Mononuclear cell (primary cell): ENCODE results near the gene ENOX1. TPM values are rescaled to one million over a fixed set of nuclear protein-coding genes. Genes with fewer than 3 reads are reported as not detected.

ENCODE experiments used
- H3K27me3 ChIP-seq: 2 replicates; pipeline ENCODE4 v1.6.0; 2011; ENCODE audit warnings: low read length, control low read depth; ENCODE audit not compliant: insufficient read depth
- H3K4me1 ChIP-seq: 2 replicates; pipeline ENCODE4 v1.5.1; 2011; ENCODE audit warnings: mild to moderate bottlenecking, low read length, control low read depth; ENCODE audit not compliant: insufficient read depth
- H3K4me3 ChIP-seq: 2 replicates; pipeline ENCODE4 v1.5.1; 2011; ENCODE audit warnings: mild to moderate bottlenecking, low read length, moderate library complexity
- H3K9me3 ChIP-seq: 2 replicates; pipeline ENCODE4 v1.5.1; 2011; ENCODE audit warnings: low read depth, mild to moderate bottlenecking, control low read depth, low read length
- total RNA-seq: library from RNA; depleted of rRNA; stranded (reverse); fragments of >200 nt; gene quantifications from one replicate; pipeline ENCODE4 v1.2.3, GENCODE V29; 2012

The ENOX1 gene
- total RNA-seq, 1 donor, result under 0.01 TPM

DNA sequence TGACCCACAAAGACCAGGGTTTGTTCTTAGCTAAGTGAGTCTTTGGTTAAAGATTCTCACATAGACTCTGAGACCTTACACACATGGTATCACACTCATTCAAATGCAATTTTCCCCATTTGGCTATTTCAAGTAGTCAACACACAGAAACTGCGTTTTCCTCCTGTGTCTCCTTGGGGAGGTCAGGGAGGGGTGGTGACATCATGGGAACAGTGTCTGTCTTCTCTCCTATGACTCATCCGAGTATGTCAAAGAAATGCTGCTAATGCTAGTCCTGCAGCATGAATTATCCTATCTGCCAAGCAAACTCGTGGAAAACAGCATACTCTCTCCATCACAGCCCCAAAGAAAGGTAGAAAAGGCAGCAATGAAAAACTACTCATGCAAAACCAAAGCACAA is 100.2 kb downstream of the ENOX1 start:
- Histone ChIP-seq H3K4me3 (no peak overlapping the region), H3K4me1 (no peaks in the 10 kb centered on the region), H3K27me3 (no peaks in the 10 kb centered on the region), H3K9me3 (no peaks in the 10 kb centered on the region)

DNA sequence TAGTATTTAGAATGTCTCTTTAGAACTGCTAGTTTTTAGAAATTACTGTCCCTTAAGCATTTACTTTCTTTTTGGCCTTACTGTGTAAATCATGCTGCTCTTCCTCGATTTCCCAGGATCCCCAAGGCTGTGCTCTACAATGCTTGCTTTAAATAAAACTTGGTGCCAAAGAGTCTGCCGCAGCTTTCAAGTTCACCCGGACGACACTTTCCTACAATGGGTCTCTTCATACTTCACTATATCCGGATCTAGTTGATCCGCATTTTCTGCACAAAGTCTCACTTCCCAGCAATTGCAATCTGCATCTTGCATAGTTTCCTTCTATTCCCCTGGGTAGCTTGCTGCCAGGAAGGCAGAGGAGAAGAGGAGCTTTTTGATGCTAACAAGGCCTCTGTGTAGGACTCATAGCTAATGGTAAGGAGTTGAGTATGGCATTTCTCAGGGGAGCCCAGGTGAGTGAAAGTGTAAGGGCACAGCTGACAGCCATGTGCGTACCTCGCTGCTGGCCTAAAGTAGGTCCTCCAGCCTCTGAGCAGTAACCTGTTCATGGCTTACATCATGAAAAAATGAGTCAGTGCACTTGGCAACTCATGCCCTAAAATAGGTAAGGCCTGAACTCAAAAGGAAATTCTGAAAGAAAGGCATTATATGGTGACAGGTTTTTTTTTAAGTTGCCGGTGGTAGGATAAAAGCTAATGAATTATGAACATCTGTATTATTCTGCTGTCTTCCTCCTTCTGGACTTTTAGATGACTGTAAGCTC is 101.6 kb downstream of the ENOX1 start:
- no peak overlapping the region for H3K4me3 ChIP-seq

DNA sequence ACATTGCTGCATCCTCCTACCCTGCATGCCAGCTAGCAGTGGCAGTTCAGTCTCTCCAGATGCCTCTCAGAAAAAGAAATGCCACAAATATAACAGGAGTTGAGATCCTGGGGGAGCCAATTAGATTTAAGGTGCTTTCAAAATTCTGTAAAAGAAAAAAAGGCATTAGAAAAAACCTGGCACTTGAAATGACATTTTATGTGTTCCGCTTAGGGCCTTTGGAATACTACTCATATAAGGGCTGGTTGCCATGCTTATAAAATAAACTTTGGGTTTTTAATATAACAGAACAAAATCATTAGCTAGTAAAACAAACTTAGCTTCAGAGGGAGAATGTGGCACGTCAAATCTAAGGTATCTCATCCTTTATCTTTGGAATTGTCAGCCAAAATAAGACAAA is 104.1 kb downstream of the ENOX1 start:
- Histone ChIP-seq H3K4me1 (no peaks in the 10 kb centered on the region), H3K27me3 (no peaks in the 10 kb centered on the region), H3K9me3 (no peaks in the 10 kb centered on the region), H3K4me3 (no peak overlapping the region)

More for the DNA sequence above, 101.6 kb downstream of the ENOX1 start:
- Histone ChIP-seq H3K4me1 (no peaks in the 10 kb centered on the region), H3K9me3 (no peaks in the 10 kb centered on the region), H3K27me3 (no peaks in the 10 kb centered on the region)

DNA sequence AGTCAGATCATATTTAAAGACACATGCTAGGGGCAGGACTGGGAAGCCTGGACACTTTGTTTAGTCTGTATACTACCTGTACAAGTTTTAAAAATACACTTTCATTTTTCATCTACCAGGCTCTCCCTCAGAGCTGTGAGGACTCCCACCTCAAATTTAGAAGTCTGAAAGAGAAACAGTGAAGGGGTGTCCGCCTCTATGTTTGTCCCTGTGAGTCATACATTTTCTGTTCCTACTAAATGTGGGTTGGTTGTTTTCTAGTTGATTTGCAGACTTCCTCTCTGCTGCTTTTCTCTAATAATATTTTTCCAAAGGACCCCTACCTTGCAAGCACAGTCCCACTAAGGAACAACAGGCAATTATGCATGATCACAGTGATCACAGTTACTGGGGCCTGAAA is 110.5 kb downstream of the ENOX1 start:
- H3K9me3 ChIP-seq, result no peaks in the 10 kb centered on the region
- H3K4me3 ChIP-seq, result no peak overlapping the region

DNA sequence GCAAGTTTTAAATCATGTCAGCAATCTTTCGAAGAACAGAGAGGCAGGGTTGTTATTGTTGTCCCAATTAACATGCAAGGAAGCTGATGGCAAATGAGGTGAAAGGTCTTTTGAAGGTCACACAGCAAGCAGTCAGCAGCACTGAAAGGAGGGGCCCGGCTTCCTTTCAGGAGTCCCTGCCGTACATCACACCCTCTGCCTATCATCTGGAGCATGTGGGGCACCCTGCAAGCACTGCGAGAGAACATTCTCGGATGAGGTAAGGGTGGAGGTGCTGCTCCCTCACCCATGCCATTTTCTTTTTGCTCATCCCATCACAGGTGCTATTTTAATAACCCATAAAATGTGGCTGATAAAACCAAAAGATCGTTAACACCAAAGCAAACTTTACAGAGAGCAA is 111.2 kb downstream of the ENOX1 start:
- Histone ChIP-seq H3K4me3 (no peak overlapping the region), H3K9me3 (no peaks in the 10 kb centered on the region), H3K27me3 (no peaks in the 10 kb centered on the region), H3K4me1 (no peaks in the 10 kb centered on the region)

More for the DNA sequence above, 110.5 kb downstream of the ENOX1 start:
- Histone ChIP-seq H3K4me1 (no peaks in the 10 kb centered on the region), H3K27me3 (no peaks in the 10 kb centered on the region)

DNA sequence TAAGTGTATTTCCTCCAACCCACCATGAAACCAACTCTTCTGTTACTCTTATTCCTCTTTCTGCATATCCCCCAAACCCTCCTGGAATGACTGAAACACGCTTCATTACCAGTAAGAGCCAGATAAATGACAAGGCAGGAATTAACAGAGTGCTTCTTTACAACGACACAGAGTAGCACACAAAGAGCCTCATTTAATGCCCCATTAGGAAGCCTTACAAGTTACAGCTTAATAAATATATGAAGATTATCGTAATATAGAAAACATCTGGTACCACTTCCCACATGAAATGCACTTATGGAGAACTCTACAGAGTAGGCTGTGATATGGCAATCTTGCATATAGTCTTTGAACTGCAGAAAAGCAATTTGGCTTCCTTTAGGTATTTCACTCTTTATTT is 116.8 kb downstream of the ENOX1 start:
- no peak overlapping the region for H3K4me3 ChIP-seq
- no peaks in the 10 kb centered on the region for H3K27me3 ChIP-seq
- H3K9me3 ChIP-seq, result no peaks in the 10 kb centered on the region
- no peaks in the 10 kb centered on the region for H3K4me1 ChIP-seq

DNA sequence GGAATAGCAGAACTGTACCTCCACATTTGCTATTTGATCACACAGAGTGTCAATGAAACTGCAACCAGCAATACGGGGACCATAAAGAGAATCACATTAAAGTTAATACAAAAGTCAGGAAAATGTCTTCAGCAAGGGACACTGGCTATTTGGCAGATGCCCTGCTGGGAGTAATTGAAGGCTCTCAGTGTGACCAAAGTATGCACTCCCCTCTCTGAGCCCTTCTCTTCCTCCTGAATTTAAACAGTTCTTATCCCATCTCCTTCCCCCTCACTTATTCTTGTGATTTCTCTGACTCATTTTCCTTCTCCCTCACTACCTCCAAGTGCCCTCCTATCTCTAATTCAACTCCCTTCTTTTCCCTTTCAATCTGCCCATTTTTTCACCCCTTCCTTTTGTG is 117.7 kb downstream of the ENOX1 start:
- no peaks in the 10 kb centered on the region for H3K4me1 ChIP-seq
- H3K4me3 ChIP-seq, result no peak overlapping the region
- H3K27me3 ChIP-seq, result no peaks in the 10 kb centered on the region
- no peaks in the 10 kb centered on the region for H3K9me3 ChIP-seq

DNA sequence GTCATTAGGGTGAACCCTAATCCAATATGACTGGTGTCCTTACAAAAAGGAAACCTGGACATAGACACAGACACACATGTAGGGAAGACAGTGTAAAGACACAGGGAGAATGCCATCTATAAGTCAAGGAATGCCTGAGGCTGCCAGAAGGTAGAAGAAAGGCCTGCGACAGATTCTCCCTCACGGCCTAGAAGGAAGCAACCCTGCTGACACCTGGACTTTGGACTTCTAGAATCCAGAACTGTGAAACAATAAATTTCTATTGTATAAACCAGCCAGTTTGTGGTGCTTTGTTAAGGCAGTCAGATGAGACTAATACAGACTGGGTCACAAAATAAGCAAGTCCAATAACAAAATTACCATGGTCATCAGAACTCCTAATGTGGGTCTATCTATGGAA is 120.4 kb downstream of the ENOX1 start:
- Histone ChIP-seq H3K9me3 (no peaks in the 10 kb centered on the region), H3K27me3 (no peaks in the 10 kb centered on the region), H3K4me3 (no peak overlapping the region), H3K4me1 (no peaks in the 10 kb centered on the region)

DNA sequence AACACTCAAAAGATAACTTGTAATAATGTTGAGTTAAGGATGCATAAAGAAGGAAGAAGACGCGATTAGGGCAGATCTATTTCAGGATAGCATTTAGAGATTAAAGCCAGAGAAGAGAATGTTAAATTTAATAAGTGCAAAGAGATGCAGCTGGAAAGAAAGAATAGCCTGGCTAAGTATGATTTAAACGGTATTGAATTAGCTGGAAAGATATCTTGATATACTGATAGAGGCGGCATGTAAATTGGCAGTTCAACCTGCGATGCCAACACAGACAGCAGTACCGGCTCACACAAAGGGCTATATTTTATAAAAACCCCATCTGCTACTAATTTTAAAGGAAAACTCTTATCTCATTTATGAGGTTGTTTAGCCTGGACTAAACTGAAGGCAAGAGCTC is 121.4 kb downstream of the ENOX1 start:
- Histone ChIP-seq H3K9me3 (no peaks in the 10 kb centered on the region), H3K27me3 (no peaks in the 10 kb centered on the region), H3K4me1 (no peaks in the 10 kb centered on the region), H3K4me3 (no peak overlapping the region)

DNA sequence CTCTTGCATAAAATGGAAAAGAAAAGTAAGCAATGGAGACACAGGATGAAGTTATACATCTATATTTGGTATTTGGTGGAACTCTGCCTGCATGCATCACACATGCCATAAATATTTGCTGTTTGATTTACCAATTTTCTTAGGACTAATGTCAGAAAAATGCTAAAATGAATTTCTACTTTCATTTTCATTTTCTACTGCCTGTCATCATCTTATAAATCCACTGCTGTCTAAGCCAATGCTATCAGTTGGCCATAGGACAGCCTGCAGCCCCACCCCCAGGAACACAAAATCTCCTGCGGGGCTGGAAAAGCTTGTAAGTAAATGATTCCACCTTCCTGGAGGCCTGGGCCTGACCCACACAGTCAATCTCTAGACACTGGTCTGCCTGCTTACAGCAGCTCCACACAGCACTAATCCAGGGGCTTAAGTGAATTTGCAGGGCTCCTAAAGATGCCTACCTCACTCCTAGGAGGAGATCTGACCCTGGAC is 122.0 kb downstream of the ENOX1 start:
- no peak overlapping the region for H3K4me3 ChIP-seq
- H3K9me3 ChIP-seq, result no peaks in the 10 kb centered on the region
- H3K4me1 ChIP-seq, result no peaks in the 10 kb centered on the region
- H3K27me3 ChIP-seq, result no peaks in the 10 kb centered on the region

DNA sequence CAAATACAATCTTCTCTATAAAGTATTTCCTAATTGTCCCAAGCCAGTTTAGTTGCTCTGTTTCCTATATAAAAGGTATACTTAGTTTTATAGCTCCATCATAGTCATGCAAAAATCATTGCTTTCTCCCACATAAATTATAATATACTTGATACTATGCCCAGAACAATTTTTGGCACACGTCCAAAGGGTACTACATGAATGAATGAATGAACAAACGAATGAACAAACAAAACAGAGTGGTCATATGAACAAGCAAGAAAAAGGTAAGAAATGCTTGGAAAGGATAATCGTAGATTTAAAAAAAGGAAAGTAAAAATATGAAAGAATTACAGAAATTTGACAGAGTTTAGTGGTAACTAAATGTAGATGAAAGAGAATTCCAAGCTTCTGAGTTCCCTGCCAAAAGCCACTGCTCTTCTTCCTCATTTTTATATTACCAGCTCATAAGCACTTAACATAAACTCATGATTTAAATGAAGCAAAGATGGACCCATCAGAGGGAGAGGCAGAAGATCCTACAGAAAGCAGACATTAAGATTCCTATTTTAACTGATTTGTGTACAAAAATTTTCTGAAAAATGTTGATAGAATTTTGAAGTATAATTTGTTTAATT is 123.2 kb downstream of the ENOX1 start:
- H3K27me3 ChIP-seq, result no peaks in the 10 kb centered on the region
- no peak overlapping the region for H3K4me3 ChIP-seq

DNA sequence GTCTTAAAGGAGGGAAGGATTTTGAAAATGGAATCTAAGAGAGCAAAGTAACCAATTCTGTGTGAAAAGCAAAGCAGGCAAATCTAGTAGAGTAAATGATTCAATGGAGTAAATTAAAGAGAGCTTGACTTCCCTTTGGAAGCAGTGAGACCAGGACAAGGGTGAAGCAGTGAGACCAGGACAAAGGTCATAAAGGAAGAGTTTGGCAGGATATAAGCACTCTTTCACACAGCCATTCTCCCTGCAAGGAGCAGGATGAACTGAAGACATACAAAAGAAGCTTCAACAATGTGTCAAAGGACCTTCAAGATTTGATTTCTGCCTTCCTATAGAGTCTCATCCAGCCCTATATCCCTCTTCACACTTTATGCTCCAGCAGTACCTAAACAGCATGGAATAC is 123.8 kb downstream of the ENOX1 start:
- no peaks in the 10 kb centered on the region for H3K4me1 ChIP-seq
- no peaks in the 10 kb centered on the region for H3K27me3 ChIP-seq
- no peak overlapping the region for H3K4me3 ChIP-seq
- H3K9me3 ChIP-seq, result no peaks in the 10 kb centered on the region

More for the DNA sequence above, 123.2 kb downstream of the ENOX1 start:
- Histone ChIP-seq H3K9me3 (no peaks in the 10 kb centered on the region), H3K4me1 (no peaks in the 10 kb centered on the region)

DNA sequence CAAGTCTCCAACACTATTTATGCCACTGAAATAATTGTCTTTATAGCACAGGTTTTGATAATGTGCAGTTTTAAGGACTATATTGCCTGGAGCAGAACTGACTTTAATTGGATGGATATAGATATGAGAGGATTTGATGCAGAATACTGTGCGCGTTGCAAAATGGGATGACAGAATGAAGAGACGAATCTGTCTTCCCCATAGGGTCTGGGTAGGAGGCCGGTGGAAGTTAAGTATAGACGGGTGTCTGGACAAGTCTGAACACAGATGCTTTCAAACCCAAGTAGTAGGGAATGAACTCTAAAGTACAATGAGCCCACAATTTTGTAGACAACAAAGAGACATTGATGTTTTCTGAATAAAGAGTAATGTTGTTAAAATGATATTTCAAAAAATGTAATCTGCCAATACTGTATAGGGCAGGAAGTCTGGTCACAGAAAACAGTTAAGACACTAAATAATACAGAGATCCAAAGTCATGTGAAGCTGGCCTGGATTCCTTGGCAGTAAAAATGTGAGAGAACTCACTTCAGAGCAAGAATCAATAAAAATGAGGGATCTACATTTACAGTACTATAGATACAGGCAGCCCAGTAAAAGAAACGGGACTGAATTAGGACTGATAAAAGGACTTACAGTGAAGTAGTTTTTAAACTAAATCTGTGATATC is 125.5 kb downstream of the ENOX1 start:
- Histone ChIP-seq H3K27me3 (no peaks in the 10 kb centered on the region), H3K9me3 (no peaks in the 10 kb centered on the region), H3K4me1 (no peaks in the 10 kb centered on the region), H3K4me3 (no peak overlapping the region)

DNA sequence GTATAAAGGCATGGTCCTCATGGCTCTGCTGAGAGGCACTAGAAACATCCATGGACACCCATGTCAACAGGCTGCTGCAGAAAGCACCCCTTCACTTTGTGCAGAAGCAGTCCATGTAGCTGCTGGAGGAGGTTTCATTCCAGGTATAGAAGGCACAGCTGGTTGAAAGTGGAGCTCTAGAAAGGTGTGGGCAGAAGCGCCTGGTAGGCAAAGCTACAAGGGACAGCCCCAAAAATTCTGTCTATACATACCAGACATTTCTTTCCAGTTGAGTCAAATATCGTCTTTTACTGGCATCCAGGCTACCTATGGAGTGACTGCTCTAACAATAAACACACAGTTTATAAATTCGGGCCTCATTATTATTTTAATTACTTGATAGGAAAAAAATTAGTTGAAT is 129.3 kb downstream of the ENOX1 start:
- no peaks in the 10 kb centered on the region for H3K4me1 ChIP-seq
- no peaks in the 10 kb centered on the region for H3K27me3 ChIP-seq
- H3K9me3 ChIP-seq, result no peaks in the 10 kb centered on the region
- H3K4me3 ChIP-seq, result no peak overlapping the region

DNA sequence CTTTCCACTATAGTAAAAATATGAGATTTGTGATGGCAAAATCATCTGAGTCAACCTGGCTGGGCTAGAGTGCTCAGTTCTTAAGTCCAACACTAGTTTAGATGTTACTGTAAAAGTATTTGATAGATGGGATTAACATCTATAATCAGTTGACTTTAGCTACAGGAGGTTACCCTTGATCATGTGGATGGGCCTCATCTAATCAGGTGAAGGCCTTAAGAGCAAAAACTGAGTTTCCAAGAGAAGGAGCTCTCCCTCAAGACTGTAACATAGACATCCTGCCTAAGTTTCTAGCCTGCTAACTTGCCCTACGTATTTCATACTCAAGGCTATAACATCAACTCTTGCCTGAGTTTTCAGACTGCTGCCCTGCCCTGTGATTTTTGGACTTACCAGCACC is 132.8 kb downstream of the ENOX1 start:
- Histone ChIP-seq H3K4me1 (no peaks in the 10 kb centered on the region), H3K27me3 (no peaks in the 10 kb centered on the region), H3K9me3 (no peaks in the 10 kb centered on the region)

More for the DNA sequence above, 132.8 kb downstream of the ENOX1 start:
- no peak overlapping the region for H3K4me3 ChIP-seq
